Measurements from ENCODE around the gene TNFSF8. TPM values are rescaled to one million over a fixed set of nuclear protein-coding genes. Genes with fewer than 3 reads are reported as not detected.

TNFSF8 gene, protein sequence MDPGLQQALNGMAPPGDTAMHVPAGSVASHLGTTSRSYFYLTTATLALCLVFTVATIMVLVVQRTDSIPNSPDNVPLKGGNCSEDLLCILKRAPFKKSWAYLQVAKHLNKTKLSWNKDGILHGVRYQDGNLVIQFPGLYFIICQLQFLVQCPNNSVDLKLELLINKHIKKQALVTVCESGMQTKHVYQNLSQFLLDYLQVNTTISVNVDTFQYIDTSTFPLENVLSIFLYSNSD
- total RNA-seq (not detected in 2 replicates), polyA plus RNA-seq (not detected in 2 replicates)

- no peaks in the 10 kb centered on the region for H3K9me3 ChIP-seq (ENCODE audit: low read depth)
- H3K27me3 ChIP-seq = peaks cover 94% of the 10 kb centered on the region
- no peak for DNase-seq (ENCODE audit: low read depth in 1 of 2, low spot score in 1 of 2)
- no peaks in the 10 kb centered on the region for H3K36me3 ChIP-seq
- no peak within 1 kb of the TSS for H3K4me3 ChIP-seq
- no peak for TF ChIP-seq CTCF (IDR thresholded peaks at IDR 0.05; ENCODE audit: low read depth, low read length)
- no peaks in the 10 kb centered on the region for H3K4me1 ChIP-seq (ENCODE audit: low read depth)
- no peak within 1 kb of the TSS for H3K27ac ChIP-seq
Observed at GRCh38 chr9:114930056-114930812, at the start of gene TNFSF8. TSS of gene TNFSF8 (minus strand) at chr9:114930591. CDS start at chr9:114930303, 288 bp downstream.

- Histone ChIP-seq H3K27me3 (peaks cover 41% of the 10 kb centered on the region), H3K9me3 (ENCODE audit: low read depth) (no peaks in the 10 kb centered on the region), H3K4me3 (no peak overlapping the region), H3K4me1 (ENCODE audit: low read depth) (no peaks in the 10 kb centered on the region), H3K36me3 (no peaks in the 10 kb centered on the region), H3K27ac (no peak overlapping the region)
- no peak for DNase-seq (ENCODE audit: low read depth in 1 of 2, low spot score in 1 of 2)
- TF ChIP-seq CTCF (IDR thresholded peaks at IDR 0.05; ENCODE audit: low read depth, low read length) = no peak
Observed at GRCh38 chr9:114973216-114973615, 42.8 kb upstream of the TNFSF8 start.

- no peak for DNase-seq (ENCODE audit: low read depth in 1 of 2, low spot score in 1 of 2)
Observed at GRCh38 chr9:114972510-114973136, 42.2 kb upstream of the TNFSF8 start.

DNA sequence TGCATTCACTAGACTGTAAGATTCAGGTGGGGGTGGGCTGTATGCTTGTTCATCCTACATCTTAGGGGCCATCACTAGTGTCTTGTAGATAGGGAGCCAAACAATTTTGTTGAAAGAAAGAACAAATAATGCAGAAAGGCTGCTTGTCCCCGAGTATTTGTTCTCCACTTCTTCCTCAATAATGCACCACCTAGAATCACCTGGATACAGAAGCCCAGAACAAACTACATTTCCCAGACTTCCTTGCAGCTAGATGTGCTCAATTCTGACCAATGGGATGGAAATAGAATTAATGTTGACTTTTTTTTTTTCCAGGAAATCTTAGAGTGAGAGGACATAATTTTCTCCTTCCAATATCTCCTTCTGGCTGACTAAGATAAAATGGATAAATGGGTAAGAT lies 38.9 kb upstream of the TNFSF8 start:
- Histone ChIP-seq H3K9me3 (ENCODE audit: low read depth) (no peaks in the 10 kb centered on the region), H3K27ac (no peak overlapping the region), H3K27me3 (peaks cover 28% of the 10 kb centered on the region), H3K4me3 (no peak overlapping the region), H3K36me3 (no peaks in the 10 kb centered on the region), H3K4me1 (ENCODE audit: low read depth) (no peaks in the 10 kb centered on the region)
- TF ChIP-seq CTCF (IDR thresholded peaks at IDR 0.05; ENCODE audit: low read depth, low read length) = no peak
- no peak for DNase-seq (ENCODE audit: low read depth in 1 of 2, low spot score in 1 of 2)

More at GRCh38 chr9:114972510-114973136, 42.2 kb upstream of the TNFSF8 start:
- H3K27ac ChIP-seq = no peak overlapping the region
- TF ChIP-seq CTCF (IDR thresholded peaks at IDR 0.05; ENCODE audit: low read depth, low read length) = no peak
- no peaks in the 10 kb centered on the region for H3K4me1 ChIP-seq (ENCODE audit: low read depth)
- H3K27me3 ChIP-seq = peaks cover 35% of the 10 kb centered on the region
- no peaks in the 10 kb centered on the region for H3K36me3 ChIP-seq
- no peak overlapping the region for H3K4me3 ChIP-seq
- H3K9me3 ChIP-seq (ENCODE audit: low read depth) = no peaks in the 10 kb centered on the region

GRCh38 chr9:114968671-114969070 lies 38.3 kb upstream of the TNFSF8 start:
- DNase-seq (ENCODE audit: low read depth in 1 of 2, low spot score in 1 of 2) = peak in 1 of 2 donors; percentile 72
- no peak for TF ChIP-seq CTCF (IDR thresholded peaks at IDR 0.05; ENCODE audit: low read depth, low read length)
- Histone ChIP-seq H3K27me3 (peaks cover 24% of the 10 kb centered on the region), H3K4me1 (ENCODE audit: low read depth) (no peaks in the 10 kb centered on the region), H3K9me3 (ENCODE audit: low read depth) (no peaks in the 10 kb centered on the region), H3K4me3 (no peak overlapping the region), H3K27ac (no peak overlapping the region), H3K36me3 (no peaks in the 10 kb centered on the region)
